ENCODE data around the gene KLHL42.

DNA sequence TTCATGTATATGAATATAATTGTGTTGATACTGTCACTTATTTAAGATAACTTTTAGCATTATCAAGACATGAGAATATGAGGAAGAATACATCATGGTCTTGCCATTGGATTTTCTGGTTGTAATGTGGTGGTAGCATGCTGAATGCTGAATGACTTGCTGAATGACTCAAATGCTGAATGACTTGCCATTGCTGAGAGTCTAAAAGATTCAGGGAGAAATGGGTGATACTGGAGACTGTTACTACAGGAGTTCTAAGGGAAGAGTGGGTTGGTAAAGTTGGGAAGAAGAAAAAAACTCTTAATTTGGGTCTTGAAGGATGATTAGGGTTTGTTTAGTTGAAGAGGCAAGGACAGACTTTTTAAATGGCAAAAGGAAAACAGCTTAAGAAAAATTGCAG is 72.1 kb downstream of the KLHL42 start:
- TF ChIP-seq, protein P1, sequence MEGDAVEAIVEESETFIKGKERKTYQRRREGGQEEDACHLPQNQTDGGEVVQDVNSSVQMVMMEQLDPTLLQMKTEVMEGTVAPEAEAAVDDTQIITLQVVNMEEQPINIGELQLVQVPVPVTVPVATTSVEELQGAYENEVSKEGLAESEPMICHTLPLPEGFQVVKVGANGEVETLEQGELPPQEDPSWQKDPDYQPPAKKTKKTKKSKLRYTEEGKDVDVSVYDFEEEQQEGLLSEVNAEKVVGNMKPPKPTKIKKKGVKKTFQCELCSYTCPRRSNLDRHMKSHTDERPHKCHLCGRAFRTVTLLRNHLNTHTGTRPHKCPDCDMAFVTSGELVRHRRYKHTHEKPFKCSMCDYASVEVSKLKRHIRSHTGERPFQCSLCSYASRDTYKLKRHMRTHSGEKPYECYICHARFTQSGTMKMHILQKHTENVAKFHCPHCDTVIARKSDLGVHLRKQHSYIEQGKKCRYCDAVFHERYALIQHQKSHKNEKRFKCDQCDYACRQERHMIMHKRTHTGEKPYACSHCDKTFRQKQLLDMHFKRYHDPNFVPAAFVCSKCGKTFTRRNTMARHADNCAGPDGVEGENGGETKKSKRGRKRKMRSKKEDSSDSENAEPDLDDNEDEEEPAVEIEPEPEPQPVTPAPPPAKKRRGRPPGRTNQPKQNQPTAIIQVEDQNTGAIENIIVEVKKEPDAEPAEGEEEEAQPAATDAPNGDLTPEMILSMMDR (IDR thresholded peaks at IDR 0.05; ENCODE audit: low read length), result no peak
- TF ChIP-seq EZH2 (IDR thresholded peaks at IDR 0.05; ENCODE audit: borderline replicate concordance, low read length), result no peak

Measured in OCI-LY1 (cell line).